Activated CD4-positive, CD25-positive, alpha-beta regulatory T cell treated with anti-CD3 and anti-CD28 coated beads, Interleukin-2, amount 50 U/mL, for 16 hours (primary cell): ENCODE measurements around the gene NXNL2.

ENCODE experiments used
- DNase-seq: peaks from one replicate; pipeline ENCODE4 v3.0.0-alpha.2; 2020; ENCODE audit warnings: low read depth, low spot score

Gene NXNL2

DNA sequence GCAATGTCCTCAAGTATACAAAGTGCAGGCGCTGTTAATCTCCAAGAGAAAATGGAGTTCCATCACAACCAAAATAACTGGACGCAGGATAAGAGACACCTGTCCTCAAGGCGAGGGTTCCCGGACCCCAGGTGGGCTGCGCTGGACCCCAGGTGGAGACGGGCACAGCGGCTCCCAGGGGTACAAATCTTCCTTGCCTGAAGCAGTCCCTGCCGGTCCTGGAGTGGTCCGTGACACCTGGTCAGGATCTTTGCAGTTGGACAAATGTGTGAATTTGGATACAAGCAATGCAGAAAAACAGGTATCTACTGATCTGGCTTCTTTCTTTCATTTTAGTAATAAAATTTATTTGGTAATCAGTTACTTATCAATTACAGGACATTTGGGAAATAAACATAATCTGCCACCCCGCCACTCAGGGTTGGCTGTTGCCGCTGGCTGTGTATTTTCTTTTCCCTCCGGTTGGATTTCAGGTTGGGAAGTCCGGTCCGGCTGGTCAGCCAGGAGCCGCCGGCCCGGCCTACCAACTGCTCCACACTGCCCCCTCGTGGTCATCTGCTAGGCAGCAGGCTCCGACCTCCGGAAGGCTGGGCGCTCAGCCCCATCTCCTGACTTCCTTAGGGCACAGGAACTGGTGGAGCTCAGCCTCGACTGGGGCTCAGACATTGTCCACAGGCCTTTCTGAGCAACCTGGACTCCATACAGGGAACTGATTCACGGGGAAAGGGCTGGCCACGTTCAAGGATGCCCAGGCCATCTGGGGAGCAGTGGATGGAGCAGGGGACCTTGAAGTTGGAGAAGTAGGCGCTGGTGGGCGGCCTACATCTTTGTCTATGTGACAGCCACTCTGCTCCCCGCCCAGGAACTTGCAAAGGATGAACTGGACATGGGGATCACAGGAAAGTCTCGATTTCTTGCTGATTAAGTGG, 43.4 kb downstream of the NXNL2 start:
- peak; percentile 47 for DNase-seq

GRCh38 chr9:88579050-88579715, 44.2 kb downstream of the NXNL2 start:
- no peak for DNase-seq

DNA sequence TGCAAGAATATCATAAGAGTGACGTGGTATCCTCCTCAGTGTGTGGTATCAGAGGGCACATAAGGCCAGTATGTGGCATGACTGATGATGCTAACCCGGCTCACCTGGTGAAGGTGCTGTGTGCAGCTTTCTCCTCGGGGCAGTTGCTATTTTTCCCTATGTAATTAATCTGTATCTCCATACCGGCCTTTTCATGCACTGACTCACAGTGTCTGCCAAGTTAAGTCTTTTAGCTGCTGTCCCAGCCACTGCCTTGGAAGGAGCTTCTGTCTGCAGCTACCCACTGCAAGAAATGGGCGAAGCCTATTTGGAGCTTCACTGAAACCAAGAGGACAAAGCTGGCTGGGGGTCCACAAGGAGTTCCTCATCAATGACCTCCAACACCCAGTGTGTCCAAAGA, 46.0 kb downstream of the NXNL2 start:
- DNase-seq, result no peak

GRCh38 chr9:88583901-88584596, 49.1 kb downstream of the NXNL2 start:
- no peak for DNase-seq

DNA sequence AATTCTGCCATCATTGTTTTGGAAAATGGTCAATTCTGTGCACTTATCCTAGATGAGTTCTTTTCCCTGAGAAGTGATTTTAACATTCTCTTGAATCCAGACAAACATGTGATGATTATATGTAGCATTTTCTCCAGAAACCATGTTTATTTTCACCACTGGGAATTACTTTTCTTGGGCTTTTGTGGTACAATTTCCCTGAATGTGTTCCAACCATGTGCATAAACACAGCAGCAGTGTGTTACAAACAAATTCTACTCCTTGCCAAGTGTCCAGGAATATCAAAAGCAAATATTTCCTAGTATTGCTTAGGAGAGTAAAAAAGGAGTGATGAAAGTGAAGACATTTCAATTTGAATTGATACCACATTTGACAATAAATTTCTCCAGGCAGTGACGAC, 50.4 kb downstream of the NXNL2 start:
- DNase-seq, result no peak

DNA sequence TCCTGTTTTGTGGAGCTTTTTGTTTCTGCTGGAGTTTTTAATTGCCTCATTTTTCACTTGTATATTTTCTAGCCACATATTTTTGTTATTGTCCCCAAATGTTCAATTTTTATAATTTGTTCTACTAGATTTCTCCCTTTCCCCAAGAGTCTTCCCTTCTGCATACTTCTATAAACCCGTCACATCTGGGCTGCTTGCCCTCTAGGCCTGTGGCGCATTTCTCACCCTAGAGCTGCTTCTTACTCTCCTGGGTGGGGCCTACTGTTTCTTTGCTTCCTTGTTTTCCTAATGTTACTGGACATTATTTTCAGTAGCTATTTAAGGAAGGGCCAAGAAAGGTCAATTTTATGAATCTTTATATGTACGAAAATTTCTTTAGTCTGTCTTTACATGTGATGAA, 51.5 kb downstream of the NXNL2 start:
- DNase-seq, result no peak

DNA sequence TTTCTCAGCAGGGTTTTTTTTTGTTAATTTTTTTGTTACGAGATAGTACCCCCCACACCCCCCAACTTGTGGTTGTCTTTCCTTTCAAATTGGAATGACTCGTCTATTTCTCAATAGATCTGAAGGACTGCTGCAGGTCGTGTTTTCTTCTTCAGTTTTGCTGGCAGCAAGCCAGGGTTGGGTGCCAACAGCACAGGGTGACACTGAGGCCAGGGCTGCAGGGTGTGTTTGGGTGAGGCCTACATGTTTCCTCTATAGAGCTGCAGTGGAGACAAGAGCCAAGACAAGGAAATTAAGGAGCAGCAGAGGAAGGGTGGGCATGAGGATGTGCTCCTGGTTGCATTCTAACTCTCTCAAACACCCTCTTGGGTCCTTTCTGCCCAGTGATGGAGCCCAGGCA, 52.2 kb downstream of the NXNL2 start:
- DNase-seq, result no peak

DNA sequence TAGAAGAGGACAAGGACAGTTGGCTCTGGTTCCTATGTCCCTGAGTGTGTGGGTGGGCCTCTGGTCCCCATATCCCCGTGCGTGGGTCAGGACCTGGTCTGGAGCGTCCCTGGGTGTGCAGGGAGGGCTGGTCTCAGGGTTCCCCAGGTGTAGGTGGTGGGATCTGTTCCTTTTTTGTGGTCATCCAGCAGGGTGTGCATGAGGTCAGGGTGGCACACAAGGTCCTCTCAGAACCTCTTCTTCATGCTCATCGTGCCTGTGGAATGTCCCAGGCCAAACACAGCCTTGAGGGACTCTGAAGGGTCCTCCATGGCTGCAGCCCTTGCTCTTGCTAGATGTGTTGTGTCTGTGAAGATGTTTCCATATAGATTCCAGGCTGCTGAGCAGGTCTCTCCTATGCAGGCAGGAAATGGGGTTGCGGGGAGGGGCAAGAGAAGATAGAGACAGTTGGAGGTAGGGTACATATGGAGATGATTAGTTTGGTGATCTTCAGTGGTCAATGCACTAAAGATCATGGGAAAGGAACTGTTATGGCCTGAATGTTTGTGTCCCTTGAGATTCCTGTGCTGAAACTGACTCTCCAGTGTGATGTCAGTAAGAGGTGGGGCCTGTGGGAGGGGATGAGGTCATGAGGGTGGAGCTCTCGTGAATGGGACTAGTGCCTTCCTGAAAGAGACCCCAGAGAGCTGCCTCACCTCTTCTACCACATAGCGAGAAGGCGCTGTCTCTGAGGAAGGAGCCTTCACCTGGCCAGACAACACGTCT, 53.1 kb downstream of the NXNL2 start:
- DNase-seq, result no peak

- DNase-seq, result no peak
Observed at GRCh38 chr9:88589656-88590055, 54.7 kb downstream of the NXNL2 start.

DNA sequence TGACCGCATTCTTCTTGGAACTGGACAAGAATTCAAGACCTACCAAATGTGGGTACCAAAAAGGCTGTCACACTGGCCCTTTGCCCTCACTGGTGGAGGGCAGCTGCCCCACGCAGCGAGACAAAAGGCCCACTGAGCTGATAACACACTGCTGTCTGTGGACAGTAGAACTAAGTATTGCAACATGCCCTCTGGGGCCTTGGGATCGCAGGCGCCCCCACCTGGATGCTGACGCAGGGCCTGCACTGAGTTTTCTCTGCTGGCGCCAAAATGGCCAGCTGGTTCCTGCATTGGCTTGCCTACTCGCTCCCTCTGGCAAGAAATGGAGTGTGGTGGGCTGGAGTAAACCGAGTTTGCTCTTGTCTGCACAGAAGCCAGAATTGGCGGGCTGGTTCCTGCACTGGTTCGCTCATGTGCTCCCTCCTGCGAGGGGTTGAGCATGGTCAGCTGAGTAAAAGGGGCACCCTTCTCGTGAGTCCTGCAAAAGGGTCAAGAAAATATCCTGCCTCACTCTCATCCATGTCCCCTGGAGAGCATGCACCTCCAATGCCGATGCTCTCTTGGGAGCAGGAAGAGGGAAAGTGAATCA, 55.7 kb downstream of the NXNL2 start:
- DNase-seq, result no peak

GRCh38 chr9:88593537-88594185, 58.7 kb downstream of the NXNL2 start:
- peak; percentile 33 for DNase-seq
